SH-SY5Y (cell line): ENCODE data around the gene PACS1.

Source experiments
- GATA2 ChIP-seq: IDR thresholded peaks from 2 replicates; pipeline ENCODE4 v1.6.1; 2011; ENCODE audit warnings: mild to moderate bottlenecking, low read depth, low read length
- GATA3 ChIP-seq: IDR thresholded peaks from 2 replicates; pipeline ENCODE4 v1.6.1; 2011; ENCODE audit warnings: low read depth, mild to moderate bottlenecking, low read length, moderate library complexity

- TF ChIP-seq GATA2 (no peak), GATA3 (no peak)
These were observed 84.0 kb downstream of the PACS1 start for GRCh38 chr11:66154109-66154508.
